ENCODE measurements around the gene JAG1. TPM values are rescaled to one million over a fixed set of nuclear protein-coding genes. Genes with fewer than 3 reads are reported as not detected.

JAG1 gene
- total and polyA plus RNA-seq, 2 of the 4 experiments (the other 2 are of a cell fraction) = 10.2 to 22.6 TPM

GRCh38 chr20:10673176-10673841 is 490 bp downstream of the JAG1 start:
- peak overlapping the region; percentile 75 for H3K4me2 ChIP-seq (ENCODE audit: low read depth, low read length)
- TF ChIP-seq FOS (IDR thresholded peaks at IDR 0.05; ENCODE audit: low read depth, low read length) (no peak), RAD21 (IDR thresholded peaks at IDR 0.05; ENCODE audit: low read length) (peak; percentile 11; the same call in 1 of the 2 replicates)
- peak overlapping the region; percentile 92 for H3K27ac ChIP-seq (ENCODE audit: insufficient read depth, low read length)
- peak overlapping the region; percentile 54; the same call in 1 of the 2 replicates for H3K56ac ChIP-seq (ENCODE audit: extremely low read depth, insufficient read depth, low read length)
- ChIA-PET CTCF (interaction anchor here (0.8 to 1.0 kb wide), 2 partner anchors 66 to 535 kb away, joined by 3 read pairs; no protein-coding TSS in a partner anchor), POLR2A (ENCODE audit: unreplicated experiment) (interaction anchor here (0.5 kb wide), 1 partner anchor 328 kb away, joined by 3 read pairs; no protein-coding TSS in a partner anchor)
- dilution Hi-C loops (cut with HindIII; ENCODE audit: low sequenced_read_pairs, unreplicated experiment) (loop anchor here (25.0 kb wide), 1 partner anchor 864 kb away; no protein-coding TSS in a partner anchor), intact Hi-C loops (cut with micrococcal nuclease) (loop anchor here (5.0 to 10.0 kb wide), 8 partner anchors 174 to 781 kb away; no protein-coding TSS in a partner anchor), in situ Hi-C loops (cut with MboI; ENCODE audit: low sequenced_read_pairs) (loop anchor here (10.0 kb wide), 1 partner anchor 871 kb away; no protein-coding TSS in a partner anchor)
- H3K27me3 ChIP-seq (ENCODE audit: control insufficient read depth, insufficient read depth, low read length) = no peaks in the 10 kb centered on the region
- H4K5ac ChIP-seq (ENCODE audit: low read depth, low read length) = no peak overlapping the region
- H4K20me1 ChIP-seq (ENCODE audit: insufficient read depth, low read length) = peaks cover 12% of the 10 kb centered on the region
- WGBS, 2 experiments (ENCODE audit: extremely low coverage in 2 of 2, insufficient read length in 1 of 2) = 1% methylated on average over 40 of the region's 73 CpGs; no CpG with 5 or more reads in 1 of the 2 experiments
- H2AK9ac ChIP-seq (replicated peaks; ENCODE audit: low read depth, low read length, poor library complexity) = peak overlapping the region; percentile 30
- peak overlapping the region; percentile 82; the same call in 1 of the 2 replicates for H3K4ac ChIP-seq (ENCODE audit: low read depth, low read length)
- peaks cover 12% of the 10 kb centered on the region for H3K36me3 ChIP-seq (ENCODE audit: control insufficient read depth, insufficient read depth, low read length)
- BruUV-seq (replicated peaks) = TSS peak; percentile 93
- peak overlapping the region; percentile 92 for H2AFZ ChIP-seq (replicated peaks; ENCODE audit: low read length, poor library complexity)
- no peaks in the 10 kb centered on the region for H3K9me3 ChIP-seq (ENCODE audit: control insufficient read depth, insufficient read depth, low read length)
- ATAC-seq (ENCODE audit: low read depth) (no peak), DNase-seq (no peak)
- peaks cover 9% of the 10 kb centered on the region; the same call in 1 of the 2 replicates for H3K9me1 ChIP-seq (ENCODE audit: insufficient read depth, low read length)
- H2AK5ac ChIP-seq (ENCODE audit: low read depth, low read length) = no peak overlapping the region
- H2BK5ac ChIP-seq (ENCODE audit: low read depth, low read length, poor library complexity, severe bottlenecking) = peak overlapping the region; percentile 58
- H2BK20ac ChIP-seq (ENCODE audit: low read depth, low read length) = no peak overlapping the region
- peaks cover 8% of the 10 kb centered on the region for H3K4me1 ChIP-seq (ENCODE audit: control insufficient read depth, insufficient read depth, low read length)
- peak overlapping the region in 1 of 2 experiments; percentile 52; a peak in 1 of 4 replicates for H4K8ac ChIP-seq (ENCODE audit: low read depth in 2 of 2, low read length in 2 of 2)
- no peak overlapping the region; the same call in 1 of the 2 replicates for H3K18ac ChIP-seq (ENCODE audit: low read depth, low read length)
- H2BK15ac ChIP-seq (ENCODE audit: low read depth, low read length) = no peak overlapping the region
- H3K4me3 ChIP-seq (ENCODE audit: insufficient read depth, low read depth, low read length) = peak overlapping the region; percentile 93
- peak overlapping the region; percentile 26; the same call in 1 of the 2 replicates for H2BK120ac ChIP-seq (ENCODE audit: low read depth, low read length)
- peak overlapping the region; percentile 79 for H3K14ac ChIP-seq (replicated peaks; ENCODE audit: low read depth, low read length)
- H4K91ac ChIP-seq (ENCODE audit: insufficient read depth, low read depth, low read length) = peak overlapping the region; percentile 10; the same call in 1 of the 2 replicates
- H3K23ac ChIP-seq (ENCODE audit: low read depth, low read length) = peak overlapping the region; percentile 95
- peak overlapping the region; percentile 96 for H3K9ac ChIP-seq (ENCODE audit: low read depth, low read length)
- H3K79me1 ChIP-seq (ENCODE audit: low read depth in 1 of 2, low read length in 2 of 2) = peaks cover 17 to 46% of the 10 kb centered on the region in 2 experiments

All from IMR-90 (cell line).